OCI-M2 (cell line): ENCODE data around the gene MAP7D1.
A peak's percentile ranks its signal among the peaks of the same experiment; 100 is the strongest.

Experiments used
- DNase-seq: peaks from one replicate; lab custom pipeline; 2025; ENCODE audit not compliant: unreplicated experiment; lab: John Stamatoyannopoulos, UW

MAP7D1 gene

DNA sequence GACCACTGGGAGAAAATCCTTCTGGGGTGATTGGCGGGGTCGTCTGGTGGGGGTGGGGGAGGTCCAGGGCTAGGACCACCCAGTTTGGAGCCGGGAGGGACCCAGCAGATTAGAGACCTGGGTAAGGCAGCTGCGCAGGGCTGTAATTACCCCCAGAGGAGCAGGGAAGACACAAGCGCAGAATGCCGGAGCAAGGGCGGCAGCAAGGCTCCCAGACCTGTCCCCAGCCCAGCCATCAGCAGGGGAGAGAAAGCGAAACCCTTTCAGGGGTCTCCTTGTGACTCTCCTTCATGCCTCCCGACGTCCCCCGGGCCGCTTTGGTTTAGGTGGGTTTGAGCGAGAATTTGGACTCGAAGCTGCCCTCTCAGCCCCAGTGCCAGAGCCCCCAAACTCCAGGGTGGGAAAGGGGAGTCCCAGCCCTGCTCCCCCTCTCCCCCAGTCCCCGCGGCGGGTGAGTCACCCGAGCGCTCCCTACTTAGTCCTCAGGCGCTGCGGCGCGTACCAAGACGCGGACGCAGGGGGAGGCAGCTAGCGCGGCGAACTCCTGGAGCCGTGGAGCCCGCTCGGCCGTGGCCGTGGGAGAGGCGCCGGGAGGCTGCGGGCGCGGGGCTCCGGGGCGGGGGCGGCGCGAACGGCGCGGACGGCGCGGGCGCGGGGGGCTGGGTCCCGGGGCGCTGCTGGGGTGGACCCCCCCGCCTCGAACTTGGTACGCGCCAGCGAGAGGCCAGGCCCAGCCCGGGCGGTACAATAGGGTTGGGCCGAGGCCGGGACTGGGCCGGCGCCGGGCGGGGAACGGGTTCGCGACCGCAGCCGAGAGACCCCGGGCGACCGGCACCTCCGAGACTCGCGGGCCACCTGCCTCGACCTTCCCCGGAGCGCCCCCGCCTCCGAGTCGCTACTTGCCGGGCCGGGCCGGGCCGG, at the start of gene MAP7D1:
TSS of gene MAP7D1 (plus strand) at position 753 of the 921 bp plus-strand sequence. CDS start 258 bp downstream, outside the sequence.
- DNase-seq, result peak; percentile 40

DNA sequence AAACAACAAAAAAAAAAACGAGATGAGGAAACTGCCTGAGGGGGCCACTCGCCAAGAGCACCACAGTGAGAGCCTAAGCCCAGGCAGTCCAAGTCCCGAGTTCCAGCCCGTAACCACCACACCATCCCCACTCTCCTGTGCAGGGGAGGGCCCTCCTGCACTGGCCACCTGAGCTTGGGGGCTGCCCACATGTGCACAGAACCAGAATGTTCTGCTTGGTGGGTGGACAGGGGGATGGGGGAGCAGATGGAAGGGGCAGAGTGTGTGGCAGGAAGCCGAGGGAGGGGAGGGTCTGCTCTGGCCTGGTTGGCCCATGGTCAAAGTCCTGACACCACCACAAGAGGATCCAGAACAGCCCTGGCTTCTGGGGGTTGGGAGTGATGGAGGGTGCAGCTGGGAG, 49.7 kb upstream of the MAP7D1 start:
- no peak for DNase-seq

DNA sequence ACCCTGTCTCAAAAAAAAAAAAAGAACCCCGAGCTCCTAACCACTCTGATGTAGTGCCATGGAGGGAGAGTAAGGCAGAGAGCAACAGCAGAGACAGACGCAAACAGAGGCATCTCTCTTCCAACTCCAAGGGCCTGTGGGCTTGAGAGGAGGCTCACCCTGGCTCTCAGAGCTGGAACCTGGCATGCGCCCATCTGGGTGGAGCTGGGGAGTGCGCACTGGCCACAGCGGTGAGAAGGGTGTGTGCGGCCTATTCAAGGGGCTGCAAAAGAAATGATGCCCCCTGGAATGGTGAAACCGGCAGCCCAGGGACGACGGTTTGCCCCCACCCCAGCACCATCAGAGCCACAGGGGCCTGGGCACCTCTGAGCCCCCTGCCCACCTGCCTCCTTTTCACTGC, 48.6 kb upstream of the MAP7D1 start:
- no peak for DNase-seq

DNA sequence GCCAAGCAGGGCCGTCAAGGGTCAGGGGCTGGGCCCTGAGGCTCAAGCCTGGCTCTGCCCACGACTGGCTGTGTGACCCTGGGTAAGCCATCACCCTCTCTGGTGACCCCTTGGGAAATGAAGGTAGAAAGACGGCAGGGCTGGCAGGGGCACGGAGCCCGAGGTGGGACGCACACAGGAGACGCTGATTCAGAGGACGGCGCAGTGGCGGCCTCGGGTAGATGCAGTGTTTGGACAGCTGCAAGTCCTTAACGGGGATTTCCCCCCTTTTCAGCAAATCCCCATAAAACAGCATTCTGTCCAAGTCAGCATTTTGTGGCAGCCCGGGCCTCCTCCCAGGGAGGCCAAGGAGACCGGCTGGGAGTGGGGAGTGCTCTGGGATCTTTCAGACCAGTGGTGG, 47.6 kb upstream of the MAP7D1 start:
- no peak for DNase-seq

DNA sequence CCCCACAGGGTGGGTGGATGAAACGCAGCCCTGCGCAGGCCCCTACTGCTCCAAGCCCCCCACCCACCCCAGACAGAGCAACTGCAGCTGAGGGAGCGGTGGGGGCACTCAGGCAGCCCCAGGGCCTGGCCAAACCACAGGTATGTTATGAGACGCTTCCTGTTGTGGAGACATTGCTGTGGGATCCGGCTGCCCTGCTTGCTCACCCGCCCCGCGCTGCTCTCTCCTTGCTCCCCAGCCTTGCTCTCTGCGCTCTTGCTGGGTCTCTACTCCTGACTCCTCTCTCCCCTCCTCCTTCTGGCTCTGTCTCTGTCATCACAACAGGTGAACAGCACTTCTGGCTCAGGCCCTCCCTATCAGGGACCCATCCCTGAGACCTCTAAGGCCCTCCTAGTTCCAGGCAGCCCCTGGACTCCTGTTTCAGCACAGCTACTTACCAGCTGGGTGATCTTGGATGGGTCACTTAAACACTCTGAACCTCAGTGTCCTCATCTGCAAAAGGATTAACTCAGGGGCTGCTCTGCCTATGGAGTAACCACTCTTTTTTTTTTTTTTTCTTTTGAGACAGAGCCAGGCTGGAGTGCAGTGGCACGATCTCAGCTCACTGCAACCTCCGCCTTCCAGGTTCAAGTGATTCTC, 46.8 kb upstream of the MAP7D1 start:
- no peak for DNase-seq

DNA sequence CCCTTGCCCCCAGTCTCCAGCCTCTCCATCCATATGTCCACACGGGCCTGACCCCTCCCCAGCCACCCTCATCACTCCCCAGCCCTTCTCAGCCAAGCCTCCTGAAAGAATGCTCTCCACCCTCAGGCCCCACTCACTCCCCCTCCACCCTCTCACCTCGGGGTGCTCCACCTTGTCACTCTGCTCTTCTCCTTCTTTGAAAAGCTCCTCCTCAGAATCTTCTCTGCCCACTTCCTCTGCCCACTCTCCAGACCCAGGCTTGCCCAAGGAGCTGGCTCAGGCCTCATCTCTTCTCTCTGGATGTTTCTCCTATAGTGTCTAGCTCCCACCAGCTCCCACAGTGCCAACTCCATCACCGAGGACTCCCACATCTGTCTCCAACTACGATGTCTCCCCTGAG, 44.8 kb upstream of the MAP7D1 start:
- no peak for DNase-seq

DNA sequence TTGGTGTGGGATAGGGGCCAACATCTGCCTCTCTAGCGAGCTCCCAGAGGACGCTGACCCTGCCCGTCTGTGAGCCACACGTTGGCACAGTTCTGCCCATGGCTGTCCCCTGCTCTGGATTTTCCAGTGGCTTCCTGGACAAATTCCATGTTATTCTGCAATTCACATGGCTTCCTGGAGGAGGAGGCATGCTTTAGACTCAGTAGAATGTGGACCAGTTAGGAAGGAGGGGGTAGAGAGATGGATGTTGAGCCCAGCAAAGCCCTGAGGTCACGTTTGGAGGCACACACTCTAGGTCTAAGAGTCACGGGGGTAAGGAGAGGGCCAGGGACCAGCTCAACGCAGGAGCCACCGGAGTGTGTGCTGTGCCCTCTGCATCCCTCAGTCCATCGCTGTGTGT, 43.1 kb upstream of the MAP7D1 start:
- no peak for DNase-seq

DNA sequence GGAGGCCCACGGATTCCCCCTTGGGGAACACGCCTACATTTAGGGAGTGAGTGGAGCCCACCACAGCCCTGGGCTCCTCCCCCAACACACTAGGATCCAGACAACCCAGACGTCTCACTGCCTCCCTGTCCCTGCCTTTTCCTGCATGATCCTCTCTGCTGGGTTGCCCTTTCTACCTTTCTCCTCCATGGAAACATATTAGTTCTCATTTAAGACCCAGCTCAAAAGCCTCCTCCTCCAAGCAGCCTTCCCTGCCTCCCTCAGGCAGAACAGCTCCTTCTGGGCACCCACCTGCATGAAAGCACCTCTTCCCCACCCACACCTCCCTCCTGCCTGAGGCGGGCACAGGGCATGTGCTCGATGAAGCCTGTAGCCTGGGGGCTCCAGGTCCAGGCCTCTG, 41.6 kb upstream of the MAP7D1 start:
- no peak for DNase-seq

DNA sequence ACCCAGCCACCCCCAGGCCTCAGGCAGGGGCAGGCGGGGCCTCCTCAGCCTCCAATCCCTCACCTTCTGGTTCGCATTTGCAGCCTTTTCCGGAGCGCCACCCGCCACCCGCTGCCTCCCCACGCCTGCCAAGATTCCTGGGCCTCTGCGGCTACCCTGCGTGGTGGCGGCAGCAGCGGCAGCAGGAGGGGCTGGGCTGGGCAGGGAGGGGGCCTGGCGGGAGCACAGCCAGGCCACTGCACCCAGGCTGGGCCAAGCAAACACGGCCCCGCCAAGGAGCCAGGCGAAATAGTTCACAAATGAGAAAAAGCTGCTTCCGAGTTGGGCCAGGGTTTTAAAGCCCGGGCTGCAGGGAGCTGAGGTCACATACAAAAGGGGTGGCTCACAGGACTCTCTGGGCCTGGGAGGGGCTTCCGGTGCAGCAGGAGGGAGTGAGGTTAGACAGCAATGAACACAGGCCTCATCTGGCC, 40.7 kb upstream of the MAP7D1 start:
- DNase-seq, result no peak

DNA sequence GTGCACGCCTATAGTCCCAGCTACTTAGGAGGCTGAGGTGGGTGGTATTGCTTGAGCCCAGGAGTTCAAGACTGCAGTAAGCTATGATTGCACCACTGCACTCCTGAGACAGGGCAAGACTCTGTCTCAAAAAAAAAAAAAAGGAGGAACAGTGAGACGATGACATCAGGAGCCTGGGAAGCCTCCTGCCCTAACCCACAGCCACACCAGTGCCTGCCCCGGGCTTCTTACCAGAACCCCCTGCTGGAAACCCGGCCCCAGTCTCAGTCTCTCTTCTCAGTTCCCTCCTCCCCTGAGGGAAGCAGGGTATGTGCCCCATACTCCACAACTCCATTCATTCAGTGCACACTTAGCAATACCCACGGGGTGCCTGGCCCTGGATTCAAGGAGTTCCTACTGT, 40.0 kb upstream of the MAP7D1 start:
- DNase-seq, result no peak

DNA sequence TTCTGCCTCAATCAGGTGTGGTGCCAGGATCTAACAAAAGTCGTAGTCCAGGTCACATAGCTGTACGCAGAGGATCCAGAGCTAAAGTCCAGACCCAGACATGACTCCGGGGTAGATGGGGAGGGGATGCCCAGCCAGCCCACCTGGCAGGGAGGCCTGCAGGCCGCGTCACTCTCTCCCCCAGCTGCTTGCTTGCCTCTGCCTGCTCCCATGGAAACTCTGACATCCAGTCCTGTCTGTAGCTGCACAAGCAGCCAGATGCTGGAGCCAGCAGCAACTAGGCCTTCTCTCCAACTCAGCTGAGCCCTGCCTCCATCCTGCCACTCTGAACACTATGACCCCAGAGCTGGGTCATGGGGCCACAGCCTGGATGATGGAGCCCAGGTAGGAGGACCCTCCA, 39.1 kb upstream of the MAP7D1 start:
- no peak for DNase-seq

DNA sequence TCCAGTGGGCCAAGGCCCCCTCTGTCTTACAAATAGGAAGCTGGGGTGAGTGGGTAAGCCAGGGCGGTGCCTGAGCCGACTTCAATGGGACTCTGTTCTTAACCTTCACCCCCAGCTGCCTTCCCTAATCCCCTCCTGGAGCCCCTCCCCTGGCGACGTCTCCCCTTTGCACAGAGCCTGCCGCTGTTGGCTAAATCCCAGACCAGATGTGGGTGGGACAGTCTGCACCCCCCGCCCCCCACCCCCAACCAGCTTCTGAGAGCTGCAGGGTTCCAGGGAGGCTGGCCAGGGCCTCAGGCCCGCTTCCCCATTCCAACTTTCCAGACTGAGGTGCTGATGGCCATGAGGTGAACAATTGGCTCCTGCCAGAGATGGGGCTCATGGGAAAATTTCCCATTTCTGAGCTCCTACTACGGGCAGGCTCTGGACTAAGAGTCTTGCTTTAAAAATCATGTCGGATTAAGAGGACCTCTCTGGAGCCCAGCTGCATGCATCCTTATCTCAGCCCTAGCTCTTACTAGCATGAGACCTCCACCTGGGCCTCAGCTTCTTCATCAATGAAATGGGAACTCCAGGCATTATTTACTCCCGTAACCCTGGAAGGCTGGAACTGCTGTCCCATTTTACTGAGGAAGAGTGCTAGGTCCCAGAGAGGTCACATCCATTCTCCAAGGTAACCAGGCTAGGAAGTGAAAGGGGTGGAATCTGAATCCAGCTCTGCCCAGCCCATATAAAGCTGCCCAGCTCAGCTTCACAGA, 37.3 kb upstream of the MAP7D1 start:
- no peak for DNase-seq

DNA sequence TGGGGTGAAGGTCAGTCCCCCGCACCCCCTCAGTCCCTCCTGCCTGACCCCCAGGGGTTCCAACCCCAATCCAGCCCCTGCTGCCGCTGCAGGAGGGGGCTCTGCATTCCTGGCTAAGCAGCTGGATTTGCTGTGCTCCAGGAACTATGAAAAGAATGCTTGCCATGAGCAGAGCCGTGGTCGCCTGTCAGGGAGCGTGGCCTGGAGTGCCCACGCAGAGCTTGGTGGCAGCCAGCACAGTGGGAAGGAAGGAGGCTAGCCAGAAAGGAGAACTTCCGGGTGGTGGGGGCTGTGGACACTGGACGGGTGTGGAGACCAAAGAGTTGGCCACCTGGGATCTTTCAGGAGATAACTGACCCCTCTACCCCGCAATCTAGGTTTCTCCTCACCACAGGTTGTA, 36.5 kb upstream of the MAP7D1 start:
- no peak for DNase-seq

DNA sequence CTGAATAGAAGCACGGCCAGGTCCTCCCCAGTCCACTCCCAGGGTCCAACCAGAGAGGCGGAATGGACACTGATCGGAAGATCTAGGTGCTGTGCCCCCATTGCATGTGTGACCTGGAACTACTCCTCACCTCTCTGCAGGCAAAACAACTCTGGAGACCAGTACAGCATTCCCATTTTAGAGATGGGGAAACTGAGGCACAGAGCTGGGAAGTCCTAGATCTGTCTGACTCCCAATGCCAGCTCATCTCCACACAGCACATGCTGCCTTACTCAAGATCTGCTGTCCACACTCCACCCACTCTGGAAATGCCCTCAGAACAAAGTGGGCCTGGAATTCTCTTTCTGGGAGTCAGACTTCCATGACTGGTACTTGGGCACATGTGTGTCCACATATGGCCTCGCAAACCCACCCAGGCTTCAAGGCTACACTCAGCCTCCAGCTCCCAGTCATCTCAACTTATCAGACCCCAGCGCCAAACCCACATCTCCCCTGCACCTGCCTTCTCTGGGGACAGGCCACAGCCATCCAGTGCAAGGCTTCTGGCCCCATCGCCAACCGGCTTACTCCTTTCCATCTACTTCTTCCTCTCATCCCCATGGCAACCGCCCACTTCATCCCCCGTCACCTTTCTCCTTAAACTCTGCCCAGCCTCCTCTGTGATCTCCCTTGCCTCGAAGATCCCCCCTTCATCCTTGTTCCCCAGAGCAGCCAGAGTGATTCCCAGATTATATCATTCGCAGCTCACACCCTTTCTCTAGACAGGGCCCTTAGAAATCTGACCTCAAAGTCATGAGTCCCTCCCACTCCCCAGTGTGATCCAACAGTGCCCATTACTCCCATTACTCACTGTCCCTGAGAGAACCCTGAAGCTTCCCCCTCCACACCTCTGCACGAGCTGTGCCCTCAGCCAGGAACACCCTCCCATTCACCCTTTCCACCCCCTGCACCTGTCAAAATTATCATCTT, 33.6 kb upstream of the MAP7D1 start:
- no peak for DNase-seq

DNA sequence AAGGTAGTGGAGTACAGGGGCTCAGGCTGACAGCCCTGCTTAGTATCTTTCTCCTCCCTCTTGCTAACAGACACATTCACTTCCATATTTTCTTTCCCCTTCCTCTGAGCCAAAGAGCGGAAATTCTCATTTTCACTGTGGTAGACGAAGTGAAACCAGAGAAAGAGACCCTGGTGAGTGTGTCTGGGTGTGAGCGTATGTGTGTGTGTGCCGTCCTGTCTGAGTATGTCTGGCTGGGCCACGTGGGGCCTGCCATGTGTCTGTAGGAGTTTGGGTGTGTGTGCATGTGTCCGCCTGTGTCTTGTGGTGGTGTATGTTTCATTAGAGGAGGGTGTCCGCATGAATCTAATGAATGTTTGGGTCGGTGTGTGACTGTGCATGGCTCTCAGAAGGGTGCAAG, 32.6 kb upstream of the MAP7D1 start:
- no peak for DNase-seq

DNA sequence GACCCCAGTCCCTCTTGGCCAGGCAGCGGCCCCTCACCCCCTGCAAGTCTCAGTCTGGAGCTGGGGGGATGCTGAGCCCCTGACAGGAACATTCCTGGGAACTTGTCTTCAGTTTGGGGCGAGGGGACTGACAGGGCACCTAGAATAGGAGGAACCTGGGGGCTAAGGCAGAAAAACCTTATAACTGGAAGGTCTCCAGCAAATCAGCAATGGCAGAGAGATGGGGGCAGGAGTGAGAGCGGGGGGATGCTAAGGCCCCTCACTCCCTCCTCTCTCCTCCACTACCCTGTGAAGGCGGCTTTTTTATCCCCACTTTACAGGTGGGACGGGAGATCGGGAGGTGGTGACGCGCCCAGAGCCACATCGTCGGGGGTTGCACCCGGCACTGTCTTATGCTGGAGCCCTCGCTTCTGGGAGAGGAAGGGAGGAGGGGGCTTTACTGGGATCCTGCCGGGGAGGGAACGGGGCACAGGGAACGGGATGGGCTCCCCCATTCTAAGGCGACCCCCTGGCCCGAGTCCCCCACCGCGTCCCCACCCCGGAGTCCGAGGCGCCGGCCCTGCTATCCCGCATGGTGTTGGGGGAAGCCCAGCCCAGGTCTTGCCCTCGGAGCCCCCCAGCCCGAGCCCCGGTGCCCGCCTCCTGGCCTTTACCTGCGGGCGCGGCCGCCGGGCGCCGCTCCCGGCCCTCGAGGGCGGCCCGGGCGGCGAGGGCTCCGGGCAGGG, 31.4 kb upstream of the MAP7D1 start:
- no peak for DNase-seq

DNA sequence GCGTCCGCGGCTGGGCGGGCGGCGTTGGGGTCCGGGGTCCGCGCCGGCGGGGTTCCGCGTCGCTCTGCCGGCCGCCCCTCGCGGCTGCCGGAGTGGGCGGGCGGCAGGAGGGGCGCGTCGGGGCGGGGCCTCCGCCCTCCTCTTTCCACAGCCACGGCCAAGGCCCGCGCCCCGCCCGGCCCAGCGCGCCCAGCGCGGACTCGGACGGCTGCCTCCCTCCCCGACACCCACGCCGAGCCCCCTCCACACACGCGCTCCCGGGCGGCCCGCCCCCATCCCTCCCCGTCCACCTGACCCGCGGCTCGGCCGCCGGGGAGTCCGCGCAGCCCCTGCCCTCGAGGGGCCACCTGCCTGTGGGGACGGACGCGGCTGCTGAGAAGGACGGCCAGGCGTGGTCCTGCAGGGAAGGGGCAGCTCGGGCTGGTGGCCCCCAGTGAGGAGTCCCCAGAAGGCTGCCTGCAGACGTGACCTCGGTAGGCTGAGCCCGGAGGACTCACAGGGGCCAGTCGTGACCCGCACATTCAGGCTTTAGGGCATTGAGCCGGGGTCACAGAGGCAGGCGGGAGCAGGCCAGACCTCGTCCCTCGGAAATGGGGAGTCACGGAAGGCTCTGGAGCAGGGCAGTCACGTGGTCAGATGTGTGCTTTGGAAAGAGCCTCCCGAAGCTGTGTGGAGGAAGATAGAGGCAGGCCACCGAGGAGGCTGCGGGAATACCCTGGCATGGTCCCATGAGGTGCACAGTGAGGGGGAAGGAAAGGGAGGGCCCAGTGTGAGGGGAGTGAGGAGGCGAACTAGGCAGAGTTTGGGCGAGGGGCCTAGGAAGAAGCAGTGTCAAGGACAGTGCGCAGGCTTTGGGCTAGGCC, 30.6 kb upstream of the MAP7D1 start, which contains the start of gene COL8A2:
TSS of gene COL8A2 (minus strand) at position 94 of the 863 bp plus-strand sequence. CDS start 24,980 bp downstream, outside the sequence.
- DNase-seq, result no peak

DNA sequence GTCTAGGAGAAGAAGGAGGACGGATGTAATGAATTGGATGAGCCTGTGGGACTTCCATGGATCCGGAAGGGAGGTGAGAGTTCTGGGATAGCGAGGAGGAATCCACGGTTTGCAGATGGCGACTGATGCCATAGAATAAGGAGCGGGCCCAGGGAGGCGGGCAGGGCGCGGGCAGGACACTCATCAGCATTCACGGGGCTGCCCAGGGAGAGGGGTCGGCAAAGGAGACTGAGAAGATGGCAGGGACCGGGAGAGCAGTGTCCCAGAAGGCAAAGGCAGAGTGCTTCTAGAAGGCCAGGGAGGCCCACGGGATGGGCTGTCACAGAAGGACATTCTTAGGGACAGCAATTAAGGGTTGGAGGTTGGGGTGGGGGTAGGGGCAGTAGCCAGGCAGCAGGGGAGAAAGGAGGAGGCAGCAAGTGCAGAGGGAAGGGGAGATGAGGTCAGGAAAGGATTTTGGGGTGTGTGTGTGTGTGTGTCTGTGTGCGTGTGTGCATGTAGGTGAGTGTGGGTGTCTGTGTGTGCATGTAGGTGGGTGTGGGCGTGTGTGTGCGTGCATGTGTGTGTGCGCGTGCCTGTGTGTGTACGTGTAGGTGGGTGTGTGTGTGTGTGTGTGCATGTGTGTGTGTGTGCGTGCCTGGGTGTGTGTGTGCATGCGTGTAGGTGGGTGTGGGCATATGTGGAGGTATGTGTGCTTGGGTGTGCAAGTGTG, 29.8 kb upstream of the MAP7D1 start:
- no peak for DNase-seq
